Right ventricle myocardium inferior (tissue), 1 donor: Measurements from ENCODE around the gene INPP5D. TPM values are rescaled to one million over a fixed set of nuclear protein-coding genes. Genes with fewer than 3 reads are reported as not detected.
A peak's percentile ranks its signal among the peaks of the same experiment; 100 is the strongest.
"Not testable (repeated sequence)": the region's sequence is repeated elsewhere in the genome, so short reads cannot be mapped to it uniquely, and the experiment has no call there.

Experiments
- ATAC-seq: fragments of 200-7000 bp; cut with Tn5 transposase; one replicate; pipeline ENCODE4 v1.9.1; 2020; ENCODE audit warnings: mild to moderate bottlenecking, moderate library complexity
- DNase-seq: peaks from one replicate; pipeline ENCODE4 v3.0.0; 2021; ENCODE audit errors: missing footprints
- intact Hi-C: fragments of 100-400 bp; cut with DNase I; formaldehyde crosslinking; loops from one replicate; pipeline ENCODE4 v1.11.0; 2022
- total RNA-seq: library from RNA; stranded (reverse); fragmentation: NEBNext Ultra II Directional; extraction: Animal tissue kit (Norgen Biotek cat#: 25700); gene quantifications from one replicate; pipeline ENCODE4 v1.2.1, GENCODE V29; 2021
- donor health status: DM: no; HTN: yes; CAD: no; lungs with severe emphysema.

Gene INPP5D
- total RNA-seq, 1 donor from 2014 or later, result 5.2 TPM

DNA sequence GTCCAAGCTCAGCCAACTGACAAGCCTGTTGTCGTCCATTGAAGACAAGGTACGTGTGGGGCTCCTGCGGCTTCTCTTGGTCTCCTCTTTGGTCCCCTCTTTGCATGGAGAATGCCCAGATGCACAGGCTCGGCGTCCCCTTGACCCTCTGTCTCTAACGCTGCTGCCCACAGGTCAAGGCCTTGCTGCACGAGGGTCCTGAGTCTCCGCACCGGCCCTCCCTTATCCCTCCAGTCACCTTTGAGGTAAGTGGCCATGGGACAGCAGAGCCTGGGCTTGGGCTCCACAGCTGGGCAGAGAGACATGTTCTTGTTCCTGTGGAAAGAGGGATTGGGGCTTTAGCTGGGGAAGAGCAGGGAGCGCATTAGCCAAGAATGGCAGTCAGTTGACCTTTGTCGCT is 86.1 kb downstream of the INPP5D start:
- ATAC-seq, result no peak
- intact Hi-C loops, result no loop called here

GRCh38 chr2:233147136-233147828 is 87.1 kb downstream of the INPP5D start:
- no peak for ATAC-seq
- intact Hi-C loops, result no loop called here
- DNase-seq, result no peak

More for the DNA sequence above, 86.1 kb downstream of the INPP5D start:
- DNase-seq, result no peak

DNA sequence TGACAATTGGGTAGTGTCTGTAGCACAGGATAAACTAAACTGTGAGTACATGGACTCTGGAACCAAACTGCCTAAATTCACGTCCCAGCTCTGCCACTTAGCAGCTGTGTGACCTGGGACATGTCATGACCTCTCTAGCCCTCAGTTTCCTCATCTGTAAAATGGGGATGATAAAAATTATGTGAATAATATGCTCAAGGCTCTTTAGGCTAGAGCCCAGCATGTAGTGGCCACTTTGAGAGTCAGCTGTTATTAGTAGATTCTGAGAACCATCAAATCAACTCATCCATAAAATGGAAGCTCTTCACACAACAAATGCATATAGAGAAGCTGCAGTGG is 87.7 kb downstream of the INPP5D start:
- intact Hi-C loops, result no loop called here
- no peak for DNase-seq
- ATAC-seq, result no peak

- intact Hi-C loops, result no loop called here
- DNase-seq, result no peak
- no peak for ATAC-seq
These were observed 88.2 kb downstream of the INPP5D start for GRCh38 chr2:233148354-233148753.

GRCh38 chr2:233152541-233152940 is 92.4 kb downstream of the INPP5D start:
- intact Hi-C loops, result no loop called here
- peak; percentile 94 for ATAC-seq
- DNase-seq, result peak; percentile 87

DNA sequence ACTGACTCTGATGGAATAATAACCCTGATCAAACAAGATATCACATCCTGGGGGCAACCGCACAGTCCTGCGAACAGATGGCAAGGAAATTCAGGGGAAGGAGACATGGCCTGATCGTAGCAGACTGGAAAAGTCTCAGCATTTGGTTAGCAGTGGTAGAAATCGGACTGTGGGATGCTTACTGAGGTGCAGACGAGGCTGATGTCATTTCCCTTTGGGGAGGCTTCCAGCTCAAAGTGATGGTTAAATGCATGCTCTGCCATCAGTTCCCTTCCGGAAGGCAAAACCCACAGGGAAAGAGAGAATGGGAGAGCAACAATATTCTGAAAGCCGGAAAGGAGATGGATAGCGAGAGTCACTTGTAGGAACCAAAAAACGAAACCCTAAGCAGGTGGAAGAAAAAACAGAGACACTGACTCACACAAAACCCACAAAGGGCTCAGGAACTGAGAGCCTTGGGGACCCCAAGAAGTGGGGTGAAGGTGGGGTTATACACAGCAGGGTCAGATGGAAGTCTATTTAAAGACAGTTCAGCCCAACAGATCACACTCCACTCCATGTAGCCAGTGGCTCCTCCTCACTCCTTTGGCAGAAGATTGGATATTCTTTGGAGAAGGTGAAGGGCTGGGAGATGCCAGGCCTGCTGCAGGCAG is 93.1 kb downstream of the INPP5D start:
- DNase-seq (no peak), ATAC-seq (no peak)
- intact Hi-C loops, result no loop called here

DNA sequence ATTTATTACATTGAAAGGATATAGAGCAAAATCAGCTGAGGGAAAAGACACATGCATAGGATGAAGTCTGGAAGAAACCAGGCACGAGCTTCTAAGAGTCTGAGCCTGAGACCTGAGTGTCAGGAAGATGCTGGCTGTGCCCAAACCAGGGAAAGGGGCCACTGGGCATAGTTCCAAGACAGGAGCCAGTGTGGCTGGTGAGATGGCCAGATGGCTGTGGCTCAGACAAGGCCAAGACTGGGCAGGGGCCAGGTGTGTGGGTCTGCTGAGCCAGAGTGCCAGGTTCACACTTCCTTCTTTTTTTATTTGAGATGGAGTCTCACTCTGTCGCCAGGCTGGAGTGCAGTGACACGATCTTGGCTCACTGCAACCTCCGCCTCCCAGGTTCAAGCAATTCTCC is 95.9 kb downstream of the INPP5D start:
- ATAC-seq (no peak), DNase-seq (no peak)
- intact Hi-C loops, result no loop called here

GRCh38 chr2:233156461-233156860 is 96.3 kb downstream of the INPP5D start:
- DNase-seq, intact Hi-C loops, ATAC-seq: not testable (repeated sequence)

GRCh38 chr2:233161730-233162129 is 101.6 kb downstream of the INPP5D start:
- ATAC-seq (no peak), DNase-seq (no peak)
- intact Hi-C loops, result no loop called here

- intact Hi-C loops, result no loop called here
- ATAC-seq (no peak), DNase-seq (no peak)
These were observed 102.6 kb downstream of the INPP5D start for GRCh38 chr2:233162770-233163169.

- intact Hi-C loops, result no loop called here
- DNase-seq, result no peak
- ATAC-seq, result no peak
These were observed 103.5 kb downstream of the INPP5D start for GRCh38 chr2:233163486-233164103.

DNA sequence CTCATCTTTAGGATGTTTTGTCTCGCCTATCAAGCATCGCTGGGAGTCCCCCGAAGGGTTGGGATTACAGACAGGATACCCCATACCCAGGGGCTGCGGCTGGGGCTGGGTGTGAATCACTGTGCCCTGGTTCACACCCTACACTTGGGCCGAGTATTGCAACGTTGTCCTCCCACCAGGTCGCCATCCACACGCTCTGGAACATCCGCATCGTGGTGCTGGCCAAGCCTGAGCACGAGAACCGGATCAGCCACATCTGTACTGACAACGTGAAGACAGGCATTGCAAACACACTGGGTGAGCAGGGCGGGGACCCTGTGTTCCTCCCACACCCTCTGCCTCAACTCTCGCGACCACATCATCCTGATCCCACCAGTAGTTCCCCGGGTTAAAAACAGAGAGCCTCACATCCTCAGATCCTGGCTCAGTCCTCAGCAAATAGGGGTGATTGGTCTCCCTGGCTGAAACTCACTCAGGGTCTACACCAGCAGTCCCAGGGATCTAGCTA is 104.0 kb downstream of the INPP5D start:
- intact Hi-C loops, result no loop called here
- DNase-seq, result no peak
- ATAC-seq, result no peak

- intact Hi-C loops, result no loop called here
- DNase-seq (no peak), ATAC-seq (no peak)
These were observed 104.8 kb downstream of the INPP5D start for GRCh38 chr2:233164967-233165366.

GRCh38 chr2:233165543-233165894 is 105.4 kb downstream of the INPP5D start:
- DNase-seq (no peak), ATAC-seq (no peak)
- intact Hi-C loops, result no loop called here

- DNase-seq (peak; percentile 90), ATAC-seq (peak; percentile 83)
- intact Hi-C loops, result no loop called here
These were observed 105.9 kb downstream of the INPP5D start for GRCh38 chr2:233165895-233166661.

GRCh38 chr2:233168445-233168844 is 108.3 kb downstream of the INPP5D start:
- DNase-seq (no peak), ATAC-seq (no peak)
- intact Hi-C loops, result no loop called here

GRCh38 chr2:233168919-233169318 is 108.8 kb downstream of the INPP5D start:
- intact Hi-C loops, result no loop called here

DNA sequence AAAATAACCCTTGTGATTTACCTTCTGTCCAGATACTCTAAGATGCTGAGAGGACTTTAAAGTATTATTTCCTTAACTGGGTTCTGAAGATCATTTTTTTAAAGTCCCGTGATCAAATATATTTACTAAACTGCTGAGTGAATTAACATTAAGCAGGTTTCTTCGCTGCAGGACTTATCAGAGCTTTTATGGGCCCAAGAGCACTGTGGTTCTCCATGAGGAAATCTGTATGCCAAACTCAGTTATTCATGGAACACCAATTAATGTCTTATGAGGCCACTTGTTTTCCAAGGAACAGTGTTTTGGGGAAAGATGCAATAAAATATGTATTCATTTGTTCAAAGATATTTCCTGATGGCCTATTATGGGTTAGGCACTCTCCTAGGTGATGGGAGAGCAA is 111.2 kb downstream of the INPP5D start:
- no peak for DNase-seq
- intact Hi-C loops, result no loop called here
- ATAC-seq, result no peak

More at GRCh38 chr2:233168919-233169318, 108.8 kb downstream of the INPP5D start:
- DNase-seq (no peak), ATAC-seq (no peak)

DNA sequence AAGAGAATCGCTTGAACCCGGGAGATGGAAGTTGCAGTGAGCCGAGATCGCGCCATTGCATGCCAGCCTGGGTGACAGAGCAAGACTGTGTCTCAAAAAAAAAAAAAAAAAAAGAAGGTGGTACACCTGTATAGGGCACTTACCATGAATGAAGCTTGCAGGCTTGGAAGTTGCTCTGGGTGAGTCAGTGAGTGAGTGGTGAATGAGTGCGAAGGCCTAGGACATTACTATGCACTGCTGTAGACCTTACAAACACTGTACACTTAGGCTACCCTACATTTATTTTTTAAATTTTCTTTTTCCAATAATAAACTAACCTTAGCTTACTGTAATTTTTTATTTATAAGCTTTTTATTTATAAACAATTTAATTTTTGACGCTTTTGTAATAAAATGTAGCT is 113.0 kb downstream of the INPP5D start:
- no peak for ATAC-seq
- intact Hi-C loops, result no loop called here
- DNase-seq, result no peak
